GM12874 (cell line): ENCODE measurements around the gene FRMPD2.

Source experiments
- CTCF ChIP-seq: IDR thresholded peaks from 2 replicates; pipeline ENCODE4 v1.5.1; 2011; ENCODE audit warnings: low read depth, mild to moderate bottlenecking, control low read depth, low read length, moderate library complexity; ENCODE audit not compliant: insufficient read depth

Gene FRMPD2

DNA sequence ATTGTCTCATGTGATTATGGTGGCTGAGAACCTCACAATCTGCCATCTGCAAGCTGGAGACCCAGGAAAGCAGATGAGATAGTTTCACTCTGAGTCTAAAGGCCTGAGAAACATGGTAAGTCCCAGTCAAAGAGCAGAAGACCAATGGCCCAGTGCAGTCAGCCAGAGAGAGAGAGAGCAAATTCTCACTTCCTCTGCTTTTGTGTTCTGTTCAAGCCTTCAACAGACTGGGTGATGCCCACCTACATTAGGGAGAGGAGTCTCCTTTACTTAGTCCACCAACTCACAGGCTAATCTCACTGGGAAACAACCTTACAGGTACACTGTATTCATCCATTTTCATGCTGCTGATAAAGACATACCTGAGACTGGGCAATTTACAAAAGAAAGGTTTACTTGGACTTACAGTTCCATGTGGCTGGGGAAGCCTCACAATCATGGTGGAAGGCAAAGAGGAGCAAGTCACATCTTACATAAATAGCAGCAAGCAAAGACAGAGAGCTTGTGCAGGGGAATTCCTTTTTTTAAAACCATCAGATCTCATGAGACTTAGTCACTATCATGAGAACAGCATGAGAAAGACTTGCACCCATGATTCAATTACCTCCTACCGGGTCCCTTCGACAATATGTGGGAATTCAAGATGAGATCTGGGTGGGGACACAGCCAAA, 4.7 kb upstream of the FRMPD2 start:
- TF ChIP-seq CTCF, result no peak

- TF ChIP-seq CTCF, result no peak
Measured at GRCh38 chr10:48277093-48277492, 2.6 kb upstream of the FRMPD2 start.

DNA sequence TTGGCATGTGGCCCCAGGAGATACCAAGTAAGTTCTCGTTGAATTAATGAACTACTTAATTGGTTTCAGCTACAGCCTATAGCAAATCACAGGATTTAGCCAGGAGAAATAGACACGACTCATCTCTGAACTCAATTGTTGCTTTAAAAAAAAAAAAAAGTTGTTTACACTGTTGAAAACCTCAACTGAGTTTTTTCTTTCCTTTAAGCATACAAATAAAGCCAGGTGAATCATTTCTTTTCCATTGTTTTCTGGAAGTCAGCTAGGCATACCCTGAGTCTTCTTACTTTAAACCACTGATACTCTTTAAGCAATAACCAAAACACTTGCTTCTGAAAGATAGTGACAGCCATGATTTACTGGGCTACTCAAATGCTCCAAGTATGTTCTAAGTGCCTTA, 755 bp downstream of the FRMPD2 start:
- TF ChIP-seq CTCF, result no peak

DNA sequence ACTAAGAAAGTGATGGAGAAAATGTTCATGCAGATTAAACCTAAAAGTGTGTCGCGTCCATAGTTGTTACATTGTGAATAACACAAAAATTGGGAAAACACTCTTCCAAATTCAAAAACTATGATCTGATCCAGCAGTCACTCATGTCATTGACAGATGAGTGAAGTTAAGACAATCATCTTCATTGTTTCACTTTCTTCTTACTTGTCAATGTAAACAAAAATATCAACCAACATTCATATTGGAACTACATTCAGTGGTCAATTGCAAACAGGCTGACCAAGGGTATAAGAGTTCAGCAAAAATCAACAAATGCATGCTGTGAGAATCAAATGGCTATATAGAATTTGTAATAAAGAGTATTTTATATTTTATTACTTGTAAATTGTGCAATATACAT, 1.8 kb downstream of the FRMPD2 start:
- no peak for TF ChIP-seq CTCF

DNA sequence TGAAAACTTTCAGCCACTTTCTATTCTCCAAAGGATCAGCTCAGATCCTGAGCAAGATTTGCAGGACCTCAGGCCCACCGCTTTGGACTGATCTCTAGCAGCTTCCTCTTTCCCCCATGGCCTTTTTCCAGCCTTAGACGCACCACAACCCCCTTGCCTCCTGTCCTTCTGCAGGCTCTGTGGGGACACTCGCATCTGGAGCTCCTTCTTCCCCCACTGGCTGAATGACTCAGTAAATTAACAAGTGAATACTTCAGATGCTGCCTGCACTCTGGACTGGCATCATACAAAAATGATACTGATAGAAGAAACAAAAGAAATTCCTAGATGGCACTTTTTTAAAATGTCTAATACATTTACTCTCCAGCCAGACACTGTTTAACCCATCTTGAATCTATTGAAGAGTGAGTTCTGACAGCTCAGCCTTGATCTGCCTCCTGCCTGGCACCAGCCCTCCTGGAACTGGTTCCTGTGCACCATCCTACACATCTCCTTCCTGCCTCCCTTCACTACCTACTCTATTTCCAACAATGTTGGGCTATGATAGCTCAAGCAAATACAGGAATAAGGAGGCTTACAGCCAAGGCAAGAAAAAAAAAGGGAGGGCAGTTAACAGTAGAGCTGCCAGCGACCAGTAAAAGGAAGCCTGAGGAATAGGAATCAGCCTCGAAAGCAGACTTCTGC, 3.3 kb downstream of the FRMPD2 start:
- no peak for TF ChIP-seq CTCF

GRCh38 chr10:48266528-48266927, 8.0 kb downstream of the FRMPD2 start:
- TF ChIP-seq CTCF, result no peak

DNA sequence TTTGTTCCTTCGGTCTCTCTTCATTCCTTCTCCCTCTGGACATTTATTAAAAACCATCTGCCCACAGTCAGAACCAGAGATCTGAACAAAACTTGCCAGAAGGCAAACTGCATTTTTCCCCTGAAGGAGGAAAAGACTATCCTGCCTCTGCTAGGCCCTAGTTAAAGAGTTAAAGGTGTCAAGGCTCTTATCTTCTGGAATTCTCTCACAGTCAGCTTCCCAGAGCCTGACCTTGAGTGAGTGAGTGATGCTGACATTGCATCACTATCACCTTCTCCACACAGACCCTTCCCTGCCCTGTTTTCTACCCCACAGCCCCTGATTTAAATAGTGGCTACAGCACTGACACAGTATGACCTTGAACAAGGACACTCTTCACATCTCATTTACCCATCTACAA, 16.4 kb downstream of the FRMPD2 start:
- TF ChIP-seq CTCF, result no peak
